HEK293 (cell line): ENCODE results near the gene CR2.

ENCODE experiments used
- CTCF ChIP-seq: fragments of 450-650 bp; formaldehyde crosslinking; IDR thresholded peaks from 2 replicates; pipeline ENCODE4 v1.5.1; 2016; ENCODE audit warnings: missing biosample characterization, missing genetic modification characterization
- KLF1 ChIP-seq: fragments of 450-650 bp; formaldehyde crosslinking; IDR thresholded peaks from 2 replicates; pipeline ENCODE4 v1.5.1; 2016; ENCODE audit warnings: missing biosample characterization, missing genetic modification characterization
- KLF17 ChIP-seq: fragments of 450-650 bp; formaldehyde crosslinking; IDR thresholded peaks from 2 replicates; pipeline ENCODE4 v1.5.1; 2016; ENCODE audit warnings: missing biosample characterization, missing genetic modification characterization
- MYNN ChIP-seq: fragments of 450-650 bp; formaldehyde crosslinking; IDR thresholded peaks from 2 replicates; pipeline ENCODE4 v1.5.1; 2016; ENCODE audit warnings: missing biosample characterization, missing genetic modification characterization, borderline replicate concordance
- PRDM1 ChIP-seq: fragments of 450-650 bp; formaldehyde crosslinking; IDR thresholded peaks from 2 replicates; pipeline ENCODE4; 2016; ENCODE audit warnings: missing biosample characterization, missing genetic modification characterization
- PRDM10 ChIP-seq: fragments of 450-650 bp; formaldehyde crosslinking; IDR thresholded peaks from 2 replicates; pipeline ENCODE4 v1.5.1; 2016; ENCODE audit warnings: missing biosample characterization, missing genetic modification characterization
- PRDM2 ChIP-seq: fragments of 450-650 bp; formaldehyde crosslinking; IDR thresholded peaks from 2 replicates; pipeline ENCODE4 v1.5.1; 2016; ENCODE audit warnings: missing biosample characterization, missing genetic modification characterization, borderline replicate concordance
- ZBTB21 ChIP-seq: fragments of 450-650 bp; formaldehyde crosslinking; IDR thresholded peaks from 2 replicates; pipeline ENCODE4 v1.5.1; 2017; ENCODE audit warnings: missing biosample characterization, missing genetic modification characterization
- ZNF138 ChIP-seq: fragments of 450-650 bp; formaldehyde crosslinking; IDR thresholded peaks from 2 replicates; pipeline ENCODE4 v1.5.1; 2016; ENCODE audit warnings: missing biosample characterization, missing genetic modification characterization, borderline replicate concordance
- ZNF148 ChIP-seq: fragments of 450-650 bp; formaldehyde crosslinking; IDR thresholded peaks from 2 replicates; pipeline ENCODE4 v1.5.0; 2017; ENCODE audit warnings: missing biosample characterization, missing genetic modification characterization, borderline replicate concordance
- ZNF23 ChIP-seq: fragments of 450-650 bp; formaldehyde crosslinking; IDR thresholded peaks from 2 replicates; pipeline ENCODE4 v1.5.1; 2016; ENCODE audit warnings: missing biosample characterization, missing genetic modification characterization, borderline replicate concordance
- ZNF239 ChIP-seq: fragments of 450-650 bp; formaldehyde crosslinking; IDR thresholded peaks from 2 replicates; pipeline ENCODE4 v1.5.1; 2016; ENCODE audit warnings: missing biosample characterization, missing genetic modification characterization
- ZNF394 ChIP-seq: fragments of 450-650 bp; formaldehyde crosslinking; IDR thresholded peaks from 2 replicates; pipeline ENCODE4 v1.5.1; 2016; ENCODE audit warnings: missing biosample characterization, missing genetic modification characterization, mild to moderate bottlenecking, moderate library complexity, borderline replicate concordance
- ZNF488 ChIP-seq: fragments of 450-650 bp; formaldehyde crosslinking; IDR thresholded peaks from 2 replicates; pipeline ENCODE4 v1.5.1; 2016; ENCODE audit warnings: missing biosample characterization, missing genetic modification characterization
- ZNF610 ChIP-seq: fragments of 450-650 bp; formaldehyde crosslinking; IDR thresholded peaks from 2 replicates; pipeline ENCODE4 v1.5.1; 2016; ENCODE audit warnings: missing biosample characterization, missing genetic modification characterization, borderline replicate concordance
- ZNF623 ChIP-seq: fragments of 450-650 bp; formaldehyde crosslinking; IDR thresholded peaks from 2 replicates; pipeline ENCODE4 v1.5.1; 2016; ENCODE audit warnings: missing biosample characterization, missing genetic modification characterization
- ZNF660 ChIP-seq: fragments of 450-650 bp; IDR thresholded peaks from 2 replicates; pipeline ENCODE4 v1.5.1; 2018; ENCODE audit warnings: missing biosample characterization, mild to moderate bottlenecking, missing genetic modification characterization
- ZNF704 ChIP-seq: fragments of 450-650 bp; formaldehyde crosslinking; IDR thresholded peaks from 2 replicates; pipeline ENCODE4 v1.5.1; 2016; ENCODE audit warnings: missing biosample characterization, missing genetic modification characterization
- ZSCAN16 ChIP-seq: fragments of 450-650 bp; formaldehyde crosslinking; IDR thresholded peaks from 2 replicates; pipeline ENCODE4 v1.5.1; 2016; ENCODE audit warnings: missing biosample characterization, missing genetic modification characterization
- ZSCAN23 ChIP-seq: fragments of 450-650 bp; formaldehyde crosslinking; IDR thresholded peaks from 2 replicates; pipeline ENCODE4 v1.5.1; 2016; ENCODE audit warnings: missing biosample characterization, missing genetic modification characterization

CR2 gene

GRCh38 chr1:207454046-207454964 is at the start of gene CR2 (continued):
- TF ChIP-seq PRDM2 (tag by site-specific recombination) (no peak), ZNF23 (no peak), ZNF488 (tag by site-specific recombination) (no peak), ZBTB21 (tag by site-specific recombination) (no peak), KLF1 (tag by site-specific recombination) (peak; percentile 58), ZNF239 (tag by site-specific recombination) (no peak), ZNF610 (tag by site-specific recombination) (no peak), ZNF394 (tag by site-specific recombination) (no peak; the same call in 1 of the 2 replicates), ZSCAN23 (no peak), ZNF660 (tag by site-specific recombination) (peak; percentile 84), ZNF704 (no peak), ZNF148 (no peak), ZNF623 (tag by site-specific recombination) (no peak), ZSCAN16 (tag by site-specific recombination) (no peak), KLF17 (tag by site-specific recombination) (peak; percentile 54; the same call in 1 of the 2 replicates), PRDM10 (tag by site-specific recombination) (peak; percentile 32; the same call in 1 of the 2 replicates), CTCF (tag by site-specific recombination) (peak; percentile 89), PRDM1 (tag by site-specific recombination) (peak; percentile 24; the same call in 1 of the 2 replicates), MYNN (tag by site-specific recombination) (no peak), ZNF138 (no peak)
